GM12801 (cell line): ENCODE results near the gene REX1BD.

Source experiments
- CTCF ChIP-seq: IDR thresholded peaks from one replicate; pipeline ENCODE4 v1.5.1; 2011; ENCODE audit warnings: control low read depth; ENCODE audit not compliant: insufficient read length; ENCODE audit errors: extremely low read depth

REX1BD gene

GRCh38 chr19:18618236-18618635 is 29.6 kb downstream of the REX1BD start:
- no peak for TF ChIP-seq CTCF

- no peak for TF ChIP-seq CTCF
Observed at GRCh38 chr19:18620311-18620710, 31.7 kb downstream of the REX1BD start.

GRCh38 chr19:18620902-18621301 is 32.3 kb downstream of the REX1BD start:
- TF ChIP-seq CTCF, result no peak

DNA sequence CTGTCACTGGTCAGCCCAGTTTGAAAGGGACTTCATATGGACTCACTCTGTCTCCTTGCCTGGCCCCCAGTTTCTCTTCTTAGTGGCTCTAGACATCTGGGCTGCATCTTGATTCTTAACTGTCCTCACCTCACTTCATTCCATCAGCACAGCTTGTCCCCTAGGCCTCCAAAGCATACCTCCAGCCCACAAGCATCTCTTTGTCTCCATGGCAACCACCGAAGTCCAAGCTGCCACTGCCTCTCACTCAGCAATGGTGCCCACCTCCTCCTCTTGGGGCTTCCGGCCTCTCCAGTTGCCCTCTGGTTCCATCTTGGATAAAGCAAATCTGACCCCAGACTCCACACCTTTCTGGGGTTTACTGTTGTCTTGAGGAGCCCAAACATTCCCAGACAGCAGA is 38.3 kb downstream of the REX1BD start:
- no peak for TF ChIP-seq CTCF

- no peak for TF ChIP-seq CTCF
Observed at GRCh38 chr19:18629166-18630088, 40.8 kb downstream of the REX1BD start.

DNA sequence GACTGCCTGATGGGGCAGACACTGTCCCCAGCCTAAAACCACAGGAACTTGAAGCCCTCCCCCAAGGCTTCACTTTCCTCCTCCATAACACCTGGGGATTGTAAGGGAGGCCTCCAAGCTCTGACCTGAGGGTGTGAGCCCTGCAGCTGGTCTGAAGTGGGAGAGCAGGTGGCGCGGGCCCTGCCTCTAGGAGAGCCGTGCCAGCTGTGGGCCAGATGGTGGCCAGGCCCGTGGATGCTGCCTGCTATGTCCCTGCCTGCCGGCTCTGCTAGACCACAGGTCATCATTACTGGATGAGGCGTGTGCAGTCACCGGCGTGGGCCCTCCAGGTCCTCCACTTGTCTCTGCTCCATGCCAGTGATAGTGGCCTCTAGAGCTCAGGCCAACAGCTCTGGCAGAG is 44.7 kb downstream of the REX1BD start:
- TF ChIP-seq CTCF, result no peak

GRCh38 chr19:18634612-18635297 is 46.2 kb downstream of the REX1BD start:
- no peak for TF ChIP-seq CTCF
